CD14-positive monocyte (primary cell): ENCODE measurements around the gene ZNF524. TPM values are rescaled to one million over a fixed set of nuclear protein-coding genes. Genes with fewer than 3 reads are reported as not detected.

Experiments used
- DNase-seq, 3 donors: peaks; one replicate each; pipeline ENCODE4 v3.0.0-alpha.2; 2011 to 2022
- H2AFZ ChIP-seq: 2 replicates; pipeline ENCODE4 v1.6.0; 2012; ENCODE audit warnings: mild to moderate bottlenecking, low read depth, low read length, inconsistent platforms; ENCODE audit not compliant: insufficient read depth, poor library complexity, severe bottlenecking
- H3K27ac ChIP-seq, 2 donors: 1 replicate in 1 of 2; 2 replicates in 1 of 2; pipeline ENCODE4 v1.5.1; 2012 to 2013; ENCODE audit warnings: low read length in 2 of 2, control low read depth in 1 of 2, inconsistent platforms in 1 of 2, low read depth in 1 of 2, mild to moderate bottlenecking in 1 of 2
- H3K27me3 ChIP-seq, 2 donors: one replicate each; pipeline versions ENCODE4 v1.6.0 to v1.6.1; 2011 to 2013; ENCODE audit warnings: low read length in 2 of 2; ENCODE audit not compliant: control insufficient read depth in 2 of 2, insufficient read depth in 2 of 2
- H3K36me3 ChIP-seq, 2 donors: replicated peaks in 1 of 2; 1 replicate in 1 of 2; 2 replicates in 1 of 2; pipeline versions ENCODE4 v1.5.1 to v1.6.1; 2012 to 2013; ENCODE audit warnings: low read length in 2 of 2, control low read depth in 1 of 2, inconsistent platforms in 1 of 2, mild to moderate bottlenecking in 1 of 2; ENCODE audit not compliant: insufficient read depth in 2 of 2, control insufficient read depth in 1 of 2
- H3K4me1 ChIP-seq, 2 donors: 1 replicate in 1 of 2; 2 replicates in 1 of 2; pipeline versions ENCODE4 v1.5.1 to v1.6.1; 2012 to 2013; ENCODE audit warnings: low read length in 2 of 2, control low read depth in 1 of 2, inconsistent platforms in 1 of 2, mild to moderate bottlenecking in 1 of 2, moderate library complexity in 1 of 2; ENCODE audit not compliant: insufficient read depth in 2 of 2, control insufficient read depth in 1 of 2
- H3K4me2 ChIP-seq: replicated peaks from 2 replicates; pipeline ENCODE3; 2012; ENCODE audit warnings: low read length, moderate library complexity, mild to moderate bottlenecking; ENCODE audit not compliant: poor library complexity, severe bottlenecking; ENCODE audit errors: extremely low read depth
- H3K4me3 ChIP-seq, 3 experiments: fragments of 200-600 bp in 1 of 3; sonication (generic) in 1 of 3; replicated peaks in 1 of 3; 1 replicate in 2 of 3; 2 replicates in 1 of 3; pipeline ENCODE4 v1.5.1; 2011 to 2013; ENCODE audit warnings: low read length in 3 of 3, mild to moderate bottlenecking in 3 of 3, control low read depth in 2 of 3, low read depth in 2 of 3, inconsistent platforms in 1 of 3, moderate library complexity in 1 of 3
- H3K79me2 ChIP-seq: 2 replicates; pipeline ENCODE4 v1.6.0; 2012; ENCODE audit warnings: mild to moderate bottlenecking, control low read depth, inconsistent platforms, low read length, moderate library complexity; ENCODE audit not compliant: insufficient read depth
- H3K9ac ChIP-seq: 2 replicates; pipeline ENCODE4 v1.6.0; 2017; ENCODE audit warnings: low read length, mild to moderate bottlenecking; ENCODE audit not compliant: insufficient read depth, poor library complexity, severe bottlenecking
- H3K9me3 ChIP-seq, 2 donors: replicated peaks in 1 of 2; 1 replicate in 1 of 2; 2 replicates in 1 of 2; pipeline versions ENCODE4 v1.5.1 to v1.6.1; 2012 to 2013; ENCODE audit warnings: low read length in 2 of 2, control low read depth in 1 of 2; ENCODE audit not compliant: control insufficient read depth in 1 of 2, insufficient read depth in 1 of 2
- H4K20me1 ChIP-seq: 2 replicates; pipeline ENCODE4 v1.6.0; 2012; ENCODE audit warnings: mild to moderate bottlenecking, low read length, control low read depth, moderate library complexity; ENCODE audit not compliant: insufficient read depth
- H3K27ac Mint-ChIP-seq, 7 donors: one replicate each; pipeline ENCODE4 v1.8.0; 2020; ENCODE audit warnings: mild to moderate bottlenecking in 7 of 7, mixed read lengths in 7 of 7, moderate library complexity in 6 of 7, inconsistent platforms in 2 of 7
- H3K27me3 Mint-ChIP-seq, 3 donors: one replicate each; pipeline ENCODE4 v1.8.0; 2021 to 2022; ENCODE audit warnings: low read depth in 3 of 3, mild to moderate bottlenecking in 3 of 3, mixed read lengths in 3 of 3, moderate library complexity in 3 of 3, inconsistent platforms in 1 of 3
- H3K36me3 Mint-ChIP-seq, 2 donors: one replicate each; pipeline ENCODE4 v1.8.0; 2020; ENCODE audit warnings: mixed read lengths in 2 of 2, inconsistent platforms in 1 of 2, mild to moderate bottlenecking in 1 of 2
- H3K4me1 Mint-ChIP-seq: one replicate; pipeline ENCODE4 v1.8.0; 2020; ENCODE audit warnings: mild to moderate bottlenecking, mixed read lengths
- H3K4me3 Mint-ChIP-seq, 2 donors: one replicate each; pipeline ENCODE4 v1.8.0; 2020; ENCODE audit warnings: mild to moderate bottlenecking in 2 of 2, mixed read lengths in 2 of 2, moderate library complexity in 1 of 2
- H3K9me3 Mint-ChIP-seq, 7 donors: one replicate each; pipeline ENCODE4 v1.8.0; 2020 to 2022; ENCODE audit warnings: mixed read lengths in 7 of 7, mild to moderate bottlenecking in 6 of 7, moderate library complexity in 6 of 7, inconsistent platforms in 2 of 7
- WGBS: methylation state at CpG from one replicate; pipeline ENCODE4 v1.1.5; 2013; ENCODE audit warnings: missing lambda C conversion rate; ENCODE audit not compliant: insufficient coverage; 5-methylcytosine and 5-hydroxymethylcytosine counted together
- intact Hi-C, 2 donors: fragments of 100-400 bp; cut with micrococcal nuclease; formaldehyde crosslinking; loops; one replicate each; pipeline versions ENCODE4 v1.15.0 to v1.15.1; 2023
- polyA plus RNA-seq, 3 donors: library from polyadenylated mRNA; depleted of rRNA in 1 of 3; unstranded in 2 of 3; stranded (reverse) in 1 of 3; fragments of 300-500 nt in 2 of 3; fragments of >200 nt in 1 of 3; fragmentation: Illumina TruSeq in 2 of 3; gene quantifications; 1 replicate in 2 of 3; 2 replicates in 1 of 3; pipeline ENCODE4 v1.2.3, GENCODE V29; 2012 to 2021
- TF ChIP-seq, protein P1 (sequence below): fragments of 200-600 bp; IDR thresholded peaks from one replicate; pipeline ENCODE4 v1.8.0; 2022; ENCODE audit warnings: antibody characterized with exemption, mild to moderate bottlenecking

The ZNF524 gene
- polyA plus RNA-seq, 3 donors, result 27.9 to 45.7 (median 41.8) TPM

DNA sequence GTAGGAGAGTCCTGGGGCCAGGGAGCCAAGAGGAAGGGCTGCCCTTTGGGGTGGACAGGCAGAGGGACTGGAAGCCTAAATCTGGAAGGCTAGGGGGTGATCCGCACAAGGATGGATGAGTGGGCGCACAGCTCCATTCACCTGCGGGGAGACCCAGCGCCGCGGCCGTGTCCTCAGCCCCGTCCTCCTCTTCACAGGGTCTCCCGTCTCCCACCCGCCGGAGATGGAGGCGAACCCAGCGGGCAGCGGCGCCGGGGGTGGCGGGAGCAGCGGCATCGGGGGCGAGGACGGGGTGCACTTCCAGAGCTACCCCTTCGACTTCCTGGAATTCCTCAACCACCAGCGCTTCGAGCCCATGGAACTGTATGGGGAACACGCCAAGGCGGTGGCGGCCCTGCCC is 13.3 kb downstream of the ZNF524 start:
- peaks cover 47% of the 10 kb centered on the region for H4K20me1 ChIP-seq
- WGBS, result over 99% methylated on average over 20 of the region's 27 CpGs
- TF ChIP-seq, protein P1, sequence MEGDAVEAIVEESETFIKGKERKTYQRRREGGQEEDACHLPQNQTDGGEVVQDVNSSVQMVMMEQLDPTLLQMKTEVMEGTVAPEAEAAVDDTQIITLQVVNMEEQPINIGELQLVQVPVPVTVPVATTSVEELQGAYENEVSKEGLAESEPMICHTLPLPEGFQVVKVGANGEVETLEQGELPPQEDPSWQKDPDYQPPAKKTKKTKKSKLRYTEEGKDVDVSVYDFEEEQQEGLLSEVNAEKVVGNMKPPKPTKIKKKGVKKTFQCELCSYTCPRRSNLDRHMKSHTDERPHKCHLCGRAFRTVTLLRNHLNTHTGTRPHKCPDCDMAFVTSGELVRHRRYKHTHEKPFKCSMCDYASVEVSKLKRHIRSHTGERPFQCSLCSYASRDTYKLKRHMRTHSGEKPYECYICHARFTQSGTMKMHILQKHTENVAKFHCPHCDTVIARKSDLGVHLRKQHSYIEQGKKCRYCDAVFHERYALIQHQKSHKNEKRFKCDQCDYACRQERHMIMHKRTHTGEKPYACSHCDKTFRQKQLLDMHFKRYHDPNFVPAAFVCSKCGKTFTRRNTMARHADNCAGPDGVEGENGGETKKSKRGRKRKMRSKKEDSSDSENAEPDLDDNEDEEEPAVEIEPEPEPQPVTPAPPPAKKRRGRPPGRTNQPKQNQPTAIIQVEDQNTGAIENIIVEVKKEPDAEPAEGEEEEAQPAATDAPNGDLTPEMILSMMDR, result no peak
- no peaks in the 10 kb centered on the region for H3K27me3 ChIP-seq
- H3K79me2 ChIP-seq, result peaks cover 67% of the 10 kb centered on the region
- no peak overlapping the region for H3K27ac ChIP-seq
- H2AFZ ChIP-seq, result no peak overlapping the region
- no peak overlapping the region for H3K4me3 ChIP-seq
- H3K4me1 Mint-ChIP-seq, result peaks cover 53% of the 10 kb centered on the region
- peaks cover 27 to 31% of the 10 kb centered on the region in 2 donors for H3K4me1 ChIP-seq
- intact Hi-C loops, result no loop called here
- H3K4me3 Mint-ChIP-seq, result no peak overlapping the region
- H3K36me3 Mint-ChIP-seq, result peaks cover 39 to 63% of the 10 kb centered on the region in 2 donors
- H3K36me3 ChIP-seq, result peaks cover 20 to 44% of the 10 kb centered on the region in 2 donors
- H3K9ac ChIP-seq, result no peak overlapping the region
- H3K27me3 Mint-ChIP-seq, result no peaks in the 10 kb centered on the region
- peaks cover 0 to 2% (median 0%) of the 10 kb centered on the region in 7 donors for H3K9me3 Mint-ChIP-seq
- DNase-seq, result no peak
- no peak overlapping the region for H3K27ac Mint-ChIP-seq
- H3K9me3 ChIP-seq, result no peaks in the 10 kb centered on the region
- no peak overlapping the region for H3K4me2 ChIP-seq

DNA sequence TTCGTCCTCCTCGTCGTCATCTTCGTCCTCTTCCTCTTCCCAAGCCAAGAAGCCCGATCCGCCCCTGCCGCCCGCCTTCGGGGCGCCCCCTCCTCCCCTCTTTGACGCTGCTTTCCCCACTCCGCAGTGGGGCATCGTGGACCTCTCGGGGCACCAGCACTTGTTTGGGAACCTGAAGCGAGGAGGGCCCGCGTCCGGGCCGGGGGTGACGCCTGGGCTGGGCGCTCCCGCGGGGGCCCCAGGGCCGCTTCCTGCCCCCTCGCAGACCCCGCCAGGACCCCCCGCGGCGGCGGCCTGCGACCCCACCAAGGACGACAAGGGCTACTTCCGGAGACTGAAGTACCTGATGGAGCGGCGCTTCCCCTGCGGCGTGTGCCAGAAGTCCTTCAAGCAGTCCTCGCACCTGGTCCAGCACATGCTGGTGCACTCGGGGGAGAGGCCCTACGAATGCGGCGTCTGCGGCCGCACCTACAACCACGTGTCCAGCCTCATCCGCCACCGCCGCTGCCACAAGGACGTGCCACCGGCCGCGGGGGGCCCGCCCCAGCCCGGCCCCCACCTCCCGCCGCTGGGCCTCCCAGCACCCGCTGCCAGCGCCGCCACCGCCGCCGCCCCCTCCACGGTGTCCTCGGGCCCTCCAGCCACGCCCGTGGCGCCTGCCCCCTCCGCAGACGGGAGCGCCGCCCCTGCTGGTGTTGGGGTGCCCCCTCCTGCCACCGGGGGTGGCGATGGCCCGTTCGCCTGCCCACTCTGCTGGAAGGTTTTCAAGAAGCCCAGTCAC is 14.0 kb downstream of the ZNF524 start:
- no peak overlapping the region for H3K4me3 ChIP-seq
- 96% methylated on average over 70 of the region's 75 CpGs for WGBS
- no peak overlapping the region for H3K27ac Mint-ChIP-seq
- H3K9ac ChIP-seq, result no peak overlapping the region
- peaks cover 55% of the 10 kb centered on the region for H3K4me1 Mint-ChIP-seq
- no peak overlapping the region for H3K27ac ChIP-seq
- H4K20me1 ChIP-seq, result peaks cover 41% of the 10 kb centered on the region
- intact Hi-C loops, result no loop called here
- H3K4me2 ChIP-seq, result no peak overlapping the region
- peaks cover 60% of the 10 kb centered on the region for H3K79me2 ChIP-seq
- TF ChIP-seq, protein P1, result no peak
- no peaks in the 10 kb centered on the region for H3K27me3 Mint-ChIP-seq
- peaks cover 0 to 2% (median 0%) of the 10 kb centered on the region in 7 donors for H3K9me3 Mint-ChIP-seq
- H3K4me1 ChIP-seq, result peaks cover 35 to 38% of the 10 kb centered on the region in 2 donors
- H3K9me3 ChIP-seq, result no peaks in the 10 kb centered on the region
- H3K4me3 Mint-ChIP-seq, result no peak overlapping the region
- H3K27me3 ChIP-seq, result no peaks in the 10 kb centered on the region
- peaks cover 20 to 43% of the 10 kb centered on the region in 2 donors for H3K36me3 ChIP-seq
- DNase-seq, result no peak
- no peak overlapping the region for H2AFZ ChIP-seq
- H3K36me3 Mint-ChIP-seq, result peaks cover 36 to 58% of the 10 kb centered on the region in 2 donors
